Measurements from ENCODE around the gene LIPN. TPM values are rescaled to one million over a fixed set of nuclear protein-coding genes. Genes with fewer than 3 reads are reported as not detected.

The LIPN gene, protein sequence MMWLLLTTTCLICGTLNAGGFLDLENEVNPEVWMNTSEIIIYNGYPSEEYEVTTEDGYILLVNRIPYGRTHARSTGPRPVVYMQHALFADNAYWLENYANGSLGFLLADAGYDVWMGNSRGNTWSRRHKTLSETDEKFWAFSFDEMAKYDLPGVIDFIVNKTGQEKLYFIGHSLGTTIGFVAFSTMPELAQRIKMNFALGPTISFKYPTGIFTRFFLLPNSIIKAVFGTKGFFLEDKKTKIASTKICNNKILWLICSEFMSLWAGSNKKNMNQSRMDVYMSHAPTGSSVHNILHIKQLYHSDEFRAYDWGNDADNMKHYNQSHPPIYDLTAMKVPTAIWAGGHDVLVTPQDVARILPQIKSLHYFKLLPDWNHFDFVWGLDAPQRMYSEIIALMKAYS
- total RNA-seq (2021) (not detected in 2 replicates), Bru-seq, nascent RNA (not detected), BruChase-seq, experiment 1, labeled RNA remaining after a 2-hour chase (not detected), BruChase-seq, experiment 2, labeled RNA remaining after a 6-hour chase (not detected)
- long read RNA-seq: 0 reads

DNA sequence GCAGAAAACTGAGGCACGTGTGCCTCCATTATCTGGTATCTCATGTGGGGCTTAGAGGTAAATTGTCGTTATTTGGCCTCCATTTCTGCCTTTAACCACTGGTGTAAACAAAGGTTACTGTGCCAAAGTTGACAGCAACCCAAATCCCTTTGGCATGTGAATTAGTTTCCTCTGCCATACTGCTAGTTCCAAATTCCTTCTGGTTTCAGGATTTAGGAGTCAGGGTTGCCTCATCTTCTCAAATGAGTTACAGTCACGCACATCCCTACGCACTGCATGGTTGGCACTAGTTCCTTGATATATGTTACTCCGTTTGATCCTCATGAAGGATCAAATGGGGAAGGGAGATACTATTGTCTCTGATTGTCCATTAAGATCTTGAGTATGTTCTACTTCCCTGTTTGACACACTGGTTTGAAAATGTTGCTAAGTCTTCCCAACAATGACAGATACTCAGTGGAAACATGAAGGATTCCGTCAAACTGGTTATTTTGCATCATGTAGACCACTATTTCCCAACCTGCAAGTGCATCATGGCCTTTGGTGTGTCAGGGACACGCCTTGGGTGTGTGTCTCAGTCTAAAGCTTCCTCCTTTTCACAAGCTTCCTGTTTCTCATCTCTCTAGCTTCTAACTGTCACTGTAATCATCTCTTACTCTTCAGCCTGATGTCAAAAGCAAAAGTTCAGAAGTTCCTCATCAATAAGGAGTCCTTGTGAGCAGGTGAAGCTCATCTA is at the start of gene LIPN:
TSS of gene LIPN (plus strand) at position 655 of the 736 bp plus-strand sequence. CDS start 1,386 bp downstream, outside the sequence.
- Histone ChIP-seq H3K4me1 (ENCODE audit: insufficient read depth, low read length, poor library complexity, severe bottlenecking) (no peaks in the 10 kb centered on the region), H3K36me3 (ENCODE audit: insufficient read depth, low read length, poor library complexity, severe bottlenecking) (no peaks in the 10 kb centered on the region), H3K4me3 (ENCODE audit: low read depth, low read length, poor library complexity, severe bottlenecking) (no peak within 1 kb of the TSS), H3K27me3 (replicated peaks; ENCODE audit: insufficient read depth, low read depth, low read length, poor library complexity) (no peaks in the 10 kb centered on the region), H3K9me3 (ENCODE audit: low read depth, low read length, poor library complexity, severe bottlenecking) (no peaks in the 10 kb centered on the region), H3K27ac (ENCODE audit: low read depth, low read length, poor library complexity, severe bottlenecking) (no peak within 1 kb of the TSS)
- ChIA-PET CTCF (no interaction called here), POLR2A (ENCODE audit: low non-redundant PET) (no interaction called here)
- TF ChIP-seq EZH2 (IDR thresholded peaks at IDR 0.05; ENCODE audit: borderline replicate concordance, low read depth, low read length, poor library complexity, severe bottlenecking): no peak
- TF ChIP-seq, protein P1, sequence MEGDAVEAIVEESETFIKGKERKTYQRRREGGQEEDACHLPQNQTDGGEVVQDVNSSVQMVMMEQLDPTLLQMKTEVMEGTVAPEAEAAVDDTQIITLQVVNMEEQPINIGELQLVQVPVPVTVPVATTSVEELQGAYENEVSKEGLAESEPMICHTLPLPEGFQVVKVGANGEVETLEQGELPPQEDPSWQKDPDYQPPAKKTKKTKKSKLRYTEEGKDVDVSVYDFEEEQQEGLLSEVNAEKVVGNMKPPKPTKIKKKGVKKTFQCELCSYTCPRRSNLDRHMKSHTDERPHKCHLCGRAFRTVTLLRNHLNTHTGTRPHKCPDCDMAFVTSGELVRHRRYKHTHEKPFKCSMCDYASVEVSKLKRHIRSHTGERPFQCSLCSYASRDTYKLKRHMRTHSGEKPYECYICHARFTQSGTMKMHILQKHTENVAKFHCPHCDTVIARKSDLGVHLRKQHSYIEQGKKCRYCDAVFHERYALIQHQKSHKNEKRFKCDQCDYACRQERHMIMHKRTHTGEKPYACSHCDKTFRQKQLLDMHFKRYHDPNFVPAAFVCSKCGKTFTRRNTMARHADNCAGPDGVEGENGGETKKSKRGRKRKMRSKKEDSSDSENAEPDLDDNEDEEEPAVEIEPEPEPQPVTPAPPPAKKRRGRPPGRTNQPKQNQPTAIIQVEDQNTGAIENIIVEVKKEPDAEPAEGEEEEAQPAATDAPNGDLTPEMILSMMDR (conservative IDR thresholded peaks at IDR 0.05; ENCODE audit: low read depth, low read length): no peak
- no peak for DNase-seq (ENCODE audit: low spot score)
- BruUV-seq (replicated peaks): no TSS peak
- intact Hi-C loops (cut with micrococcal nuclease; ENCODE audit: unreplicated experiment): no loop called here

DNA sequence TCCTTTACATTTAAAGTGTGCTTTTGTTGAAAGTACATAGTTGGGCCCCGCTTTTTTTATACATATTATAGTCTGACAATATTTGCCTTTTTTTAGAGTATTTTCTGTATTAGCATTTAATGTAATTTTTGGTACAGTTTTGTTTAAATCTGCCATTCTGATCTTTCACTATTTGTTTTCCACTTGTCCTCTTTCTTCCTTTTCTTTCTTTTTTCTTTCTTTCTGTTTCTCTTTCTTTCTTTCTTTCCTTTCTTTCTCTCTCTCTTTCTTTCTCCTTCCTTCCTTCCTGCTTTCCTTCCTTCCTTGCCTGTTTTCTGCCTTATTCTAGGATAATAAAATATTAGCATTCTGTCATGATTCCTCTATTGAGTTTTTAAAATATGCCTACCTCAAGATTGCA is 44.3 kb upstream of the LIPN start:
- TF ChIP-seq EZH2 (IDR thresholded peaks at IDR 0.05; ENCODE audit: borderline replicate concordance, low read depth, low read length, poor library complexity, severe bottlenecking): no peak
- TF ChIP-seq, protein P1 (conservative IDR thresholded peaks at IDR 0.05; ENCODE audit: low read depth, low read length): no peak
- H3K4me3 ChIP-seq (ENCODE audit: low read depth, low read length, poor library complexity, severe bottlenecking): no peak overlapping the region
- H3K4me1 ChIP-seq (ENCODE audit: insufficient read depth, low read length, poor library complexity, severe bottlenecking): no peaks in the 10 kb centered on the region
- BruUV-seq (replicated peaks): no TSS peak
- DNase-seq (ENCODE audit: low spot score): no peak
- intact Hi-C loops (cut with micrococcal nuclease; ENCODE audit: unreplicated experiment): no loop called here
- H3K9me3 ChIP-seq (ENCODE audit: low read depth, low read length, poor library complexity, severe bottlenecking): no peaks in the 10 kb centered on the region
- H3K27me3 ChIP-seq (replicated peaks; ENCODE audit: insufficient read depth, low read depth, low read length, poor library complexity): no peaks in the 10 kb centered on the region
- POLR2A ChIA-PET (ENCODE audit: low non-redundant PET): no interaction called here
- H3K27ac ChIP-seq (ENCODE audit: low read depth, low read length, poor library complexity, severe bottlenecking): no peak overlapping the region
- CTCF ChIA-PET: no interaction called here
- H3K36me3 ChIP-seq (ENCODE audit: insufficient read depth, low read length, poor library complexity, severe bottlenecking): no peaks in the 10 kb centered on the region

DNA sequence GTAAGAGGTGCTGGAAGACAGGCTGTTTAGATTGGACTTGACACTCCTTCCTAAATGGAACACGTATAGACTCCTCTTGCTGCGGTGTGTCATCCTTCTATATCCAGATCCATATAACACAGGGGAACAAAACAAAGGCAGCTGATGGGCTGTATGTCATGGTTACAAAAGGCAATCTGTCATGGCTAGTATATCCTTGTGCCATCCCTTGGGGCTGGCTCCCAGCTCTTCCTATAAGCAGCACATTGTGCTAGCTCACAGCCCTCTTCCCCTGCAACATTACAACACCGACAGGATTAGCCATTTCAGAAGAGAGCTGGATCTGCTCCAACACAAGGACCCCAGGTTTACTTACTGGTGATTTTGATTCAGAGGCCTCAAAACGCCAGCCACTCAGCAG is 38.4 kb upstream of the LIPN start:
- POLR2A ChIA-PET (ENCODE audit: low non-redundant PET): no interaction called here

More for the DNA sequence above, 38.4 kb upstream of the LIPN start:
- Histone ChIP-seq H3K4me1 (ENCODE audit: insufficient read depth, low read length, poor library complexity, severe bottlenecking) (no peaks in the 10 kb centered on the region), H3K27me3 (replicated peaks; ENCODE audit: insufficient read depth, low read depth, low read length, poor library complexity) (no peaks in the 10 kb centered on the region), H3K36me3 (ENCODE audit: insufficient read depth, low read length, poor library complexity, severe bottlenecking) (no peaks in the 10 kb centered on the region), H3K27ac (ENCODE audit: low read depth, low read length, poor library complexity, severe bottlenecking) (no peak overlapping the region), H3K9me3 (ENCODE audit: low read depth, low read length, poor library complexity, severe bottlenecking) (no peaks in the 10 kb centered on the region), H3K4me3 (ENCODE audit: low read depth, low read length, poor library complexity, severe bottlenecking) (no peak overlapping the region)
- intact Hi-C loops (cut with micrococcal nuclease; ENCODE audit: unreplicated experiment): no loop called here
- BruUV-seq (replicated peaks): no TSS peak
- CTCF ChIA-PET: no interaction called here
- no peak for TF ChIP-seq EZH2 (IDR thresholded peaks at IDR 0.05; ENCODE audit: borderline replicate concordance, low read depth, low read length, poor library complexity, severe bottlenecking)
- TF ChIP-seq, protein P1 (conservative IDR thresholded peaks at IDR 0.05; ENCODE audit: low read depth, low read length): no peak
- no peak for DNase-seq (ENCODE audit: low spot score)
